Effector CD8-positive, alpha-beta T cell (primary cell): Measurements from ENCODE around the gene IFIT3.
"Not testable (repeated sequence)": the region's sequence is repeated elsewhere in the genome, so short reads cannot be mapped to it uniquely, and the experiment has no call there.

ENCODE experiments used
- DNase-seq: peaks from one replicate; lab custom pipeline; 2025; lab: John Stamatoyannopoulos, UW
- total RNA-seq, 4 experiments: gene quantifications; one replicate each; lab custom pipeline; 2026; lab: John Stamatoyannopoulos, UW

The IFIT3 gene, protein sequence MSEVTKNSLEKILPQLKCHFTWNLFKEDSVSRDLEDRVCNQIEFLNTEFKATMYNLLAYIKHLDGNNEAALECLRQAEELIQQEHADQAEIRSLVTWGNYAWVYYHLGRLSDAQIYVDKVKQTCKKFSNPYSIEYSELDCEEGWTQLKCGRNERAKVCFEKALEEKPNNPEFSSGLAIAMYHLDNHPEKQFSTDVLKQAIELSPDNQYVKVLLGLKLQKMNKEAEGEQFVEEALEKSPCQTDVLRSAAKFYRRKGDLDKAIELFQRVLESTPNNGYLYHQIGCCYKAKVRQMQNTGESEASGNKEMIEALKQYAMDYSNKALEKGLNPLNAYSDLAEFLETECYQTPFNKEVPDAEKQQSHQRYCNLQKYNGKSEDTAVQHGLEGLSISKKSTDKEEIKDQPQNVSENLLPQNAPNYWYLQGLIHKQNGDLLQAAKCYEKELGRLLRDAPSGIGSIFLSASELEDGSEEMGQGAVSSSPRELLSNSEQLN
- 7.0 to 60.8 (median 26.5) reads per million in 4 experiments for total RNA-seq

GRCh38 chr10:89327803-89328441, at the start of gene IFIT3:
TSS of gene IFIT3 (plus strand) at chr10:89327997. CDS start at chr10:89328074, 77 bp downstream.
- no peak for DNase-seq

DNA sequence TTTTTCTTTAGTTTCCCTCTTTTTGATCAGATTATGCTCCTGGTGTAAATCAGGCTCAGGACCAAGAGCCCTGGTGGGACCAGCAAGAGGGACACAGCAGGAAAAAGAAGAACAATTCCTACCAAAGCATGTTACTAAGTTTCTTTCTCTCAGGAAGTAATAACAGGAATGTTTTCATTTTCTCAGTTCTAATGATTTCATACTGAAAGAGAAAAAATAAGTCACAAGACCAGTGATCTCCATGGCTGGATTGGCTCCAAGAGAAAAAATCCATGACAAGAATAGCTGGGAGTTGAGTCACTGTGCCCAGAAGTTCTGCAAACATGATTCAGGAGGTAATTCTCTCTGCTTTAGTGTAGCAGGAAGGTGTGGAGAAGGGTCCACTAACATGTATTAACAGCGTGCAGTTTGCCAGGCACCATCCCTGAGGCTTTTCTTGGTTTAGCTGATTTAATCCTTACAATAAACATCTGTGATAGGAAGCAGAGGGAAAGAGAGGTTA, 49.7 kb upstream of the IFIT3 start:
- no peak for DNase-seq

GRCh38 chr10:89278900-89279392, 48.9 kb upstream of the IFIT3 start:
- no peak for DNase-seq

GRCh38 chr10:89279421-89279869, 48.4 kb upstream of the IFIT3 start:
- DNase-seq, result no peak

GRCh38 chr10:89280508-89280907, 47.3 kb upstream of the IFIT3 start:
- DNase-seq, result no peak

GRCh38 chr10:89281606-89282395, 46.0 kb upstream of the IFIT3 start:
- no peak for DNase-seq

GRCh38 chr10:89283025-89283935, 44.5 kb upstream of the IFIT3 start:
- DNase-seq, result no peak

DNA sequence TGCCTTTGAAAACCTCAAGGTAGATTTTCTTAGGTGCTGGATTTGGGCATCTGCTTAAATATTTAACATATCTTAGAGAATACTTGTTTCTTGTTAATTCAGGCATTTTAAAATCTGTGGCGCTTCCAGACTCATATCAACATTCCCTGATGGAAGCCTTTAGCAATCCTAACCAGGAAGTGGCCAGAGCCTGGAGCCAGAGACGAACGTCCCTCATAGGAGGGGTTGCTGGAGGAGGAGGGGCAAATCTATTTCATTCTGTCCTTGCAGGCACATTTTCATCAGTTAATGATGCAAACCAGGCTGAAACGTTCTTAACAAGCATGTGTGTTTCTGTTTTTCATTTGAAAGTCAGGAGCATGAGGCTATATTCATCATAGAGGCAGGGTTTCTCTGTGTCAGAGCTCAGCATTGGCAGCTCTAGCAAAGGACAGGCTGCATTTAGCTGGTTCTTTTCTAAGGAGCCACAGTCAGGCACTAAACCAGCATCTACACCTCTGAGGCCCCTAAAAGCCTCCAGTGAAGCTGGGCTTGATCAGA, 43.8 kb upstream of the IFIT3 start:
- DNase-seq, result no peak

DNA sequence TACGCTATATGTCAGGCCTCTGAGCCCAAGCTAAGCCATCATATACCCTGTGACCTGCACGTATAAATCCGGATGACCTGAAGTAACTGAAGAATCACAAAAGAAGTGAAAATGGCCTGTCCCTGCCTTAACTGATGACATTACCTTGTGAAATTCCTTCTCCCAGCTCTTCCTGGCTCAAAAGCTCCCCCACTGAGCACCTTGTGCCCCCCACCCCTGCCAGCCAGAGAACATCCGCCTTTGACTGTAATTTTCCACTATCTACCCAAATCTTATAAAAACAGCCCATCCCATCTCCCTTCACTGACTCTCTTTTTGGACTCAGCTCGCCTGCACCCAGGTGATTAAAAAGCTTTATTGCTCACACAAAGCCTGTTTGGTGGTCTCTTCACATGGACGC, 43.1 kb upstream of the IFIT3 start:
- not testable (repeated sequence) for DNase-seq

DNA sequence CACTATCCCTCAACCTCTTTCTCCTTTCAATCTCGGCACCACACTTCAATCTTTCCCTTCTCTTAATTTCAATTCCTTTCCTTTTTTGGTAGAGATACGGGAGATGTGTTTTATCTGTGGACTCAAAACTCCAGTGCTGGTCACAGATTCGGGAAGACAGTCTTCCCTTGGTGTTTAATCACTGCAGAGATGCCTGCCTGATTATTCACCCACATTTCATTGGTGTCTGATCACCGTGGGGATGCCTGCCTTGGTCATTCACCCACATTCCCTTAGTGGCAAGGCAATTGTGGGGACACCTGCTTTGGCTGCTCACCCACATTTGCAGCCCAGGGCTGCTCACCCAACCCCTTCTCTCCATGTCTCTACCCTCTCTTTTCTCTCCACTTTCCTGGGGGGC, 42.5 kb upstream of the IFIT3 start:
- DNase-seq, result not testable (repeated sequence)

DNA sequence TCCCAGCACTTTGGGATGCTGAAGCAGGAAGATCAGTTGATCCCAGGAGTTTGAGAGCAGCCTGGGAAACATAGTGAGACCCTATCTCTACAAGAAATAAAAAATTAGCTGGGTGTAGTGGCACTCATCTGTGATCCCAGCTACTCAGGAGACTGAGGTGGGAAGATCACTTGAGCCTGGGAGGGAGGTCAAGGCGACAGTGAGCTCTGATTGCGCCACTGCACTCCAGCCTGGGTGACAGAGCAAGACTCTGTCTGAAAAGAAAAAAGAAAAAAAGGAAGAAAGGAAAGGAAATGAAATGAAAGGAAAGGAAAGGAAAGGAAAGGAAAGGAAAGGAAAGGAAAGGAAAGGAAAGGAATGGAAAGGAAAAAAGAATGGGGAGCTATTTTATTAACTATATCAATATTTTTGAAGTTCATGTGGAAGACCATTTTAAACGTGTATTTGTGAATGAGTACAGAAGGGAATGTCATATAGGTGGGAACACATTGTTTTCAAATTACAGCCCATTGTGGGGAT, 33.0 kb upstream of the IFIT3 start:
- no peak for DNase-seq

GRCh38 chr10:89295597-89295996, 32.2 kb upstream of the IFIT3 start:
- DNase-seq, result no peak

- DNase-seq, result no peak
Observed at GRCh38 chr10:89296220-89296648, 31.6 kb upstream of the IFIT3 start.

- DNase-seq, result no peak
Observed at GRCh38 chr10:89297356-89297755, 30.4 kb upstream of the IFIT3 start.

DNA sequence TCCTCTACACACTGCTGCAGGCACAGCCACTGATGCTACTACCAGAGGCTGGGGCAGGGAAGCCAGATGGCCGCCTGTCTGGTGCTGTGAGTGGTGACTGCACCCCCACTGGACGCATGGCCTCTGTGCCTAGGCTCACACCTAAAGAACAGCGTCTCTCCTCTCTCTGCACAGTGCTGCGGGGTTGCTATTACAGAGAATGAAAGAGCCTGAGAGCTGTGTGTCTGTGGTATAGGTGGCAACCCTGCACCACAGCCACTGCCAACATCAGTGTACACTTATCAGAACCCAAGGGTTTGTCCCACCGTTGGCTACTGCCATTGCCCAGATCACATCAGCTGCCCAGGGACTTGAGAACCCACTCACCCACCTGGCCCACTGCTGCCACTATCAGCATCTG, 30.0 kb upstream of the IFIT3 start:
- DNase-seq, result no peak

- DNase-seq, result no peak
Observed at GRCh38 chr10:89299031-89299430, 28.8 kb upstream of the IFIT3 start.

DNA sequence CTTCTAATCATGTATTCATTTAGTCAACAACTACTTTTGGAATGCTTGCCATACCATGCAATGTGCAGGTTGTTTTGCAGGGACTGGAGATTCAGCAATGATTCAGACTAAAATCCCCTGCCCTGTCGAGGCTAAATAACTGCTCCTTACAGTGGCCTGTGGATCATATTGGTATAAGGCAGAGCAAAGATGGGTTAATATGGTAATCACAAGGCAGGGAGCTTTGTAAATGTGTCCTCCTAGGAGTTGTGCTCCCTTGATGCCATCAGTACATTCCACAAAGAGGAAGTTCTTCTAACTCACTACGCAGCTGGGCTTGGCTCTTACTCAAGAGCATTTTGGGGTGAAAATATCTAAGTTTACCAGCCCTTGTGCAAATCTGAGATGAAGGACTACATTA, 26.6 kb upstream of the IFIT3 start:
- DNase-seq, result no peak

GRCh38 chr10:89301721-89302445, 25.9 kb upstream of the IFIT3 start, which contains the start of gene IFIT2:
TSS of gene IFIT2 (plus strand) at chr10:89302046. CDS start at chr10:89302124, 78 bp downstream.
- DNase-seq, result no peak

- DNase-seq, result no peak
Observed at GRCh38 chr10:89302625-89303024, 25.2 kb upstream of the IFIT3 start.
